NCI-H82 (cell line): ENCODE results near the gene GARIN6.
"Not testable (repeated sequence)": the region's sequence is repeated elsewhere in the genome, so short reads cannot be mapped to it uniquely, and the experiment has no call there.

Source experiments
- DNase-seq: peaks from one replicate; lab custom pipeline; 2025; lab: John Stamatoyannopoulos, UW

Gene GARIN6

GRCh38 chr12:99647453-99647852 lies at the start of gene GARIN6:
Gene GARIN6 (plus strand): TSS chr12:99647753. CDS start chr12:99648175, 422 bp downstream.
- no peak for DNase-seq

GRCh38 chr12:99598785-99599184 lies 48.8 kb upstream of the GARIN6 start:
- DNase-seq, result no peak

GRCh38 chr12:99600388-99600787 lies 47.2 kb upstream of the GARIN6 start:
- DNase-seq, result peak; percentile 8

GRCh38 chr12:99609455-99610181 lies 37.9 kb upstream of the GARIN6 start:
- no peak for DNase-seq

GRCh38 chr12:99611117-99611516 lies 36.4 kb upstream of the GARIN6 start:
- DNase-seq, result no peak

GRCh38 chr12:99611599-99611998 lies 36.0 kb upstream of the GARIN6 start:
- DNase-seq, result no peak

- DNase-seq, result no peak
Observed at GRCh38 chr12:99618657-99619056, 28.9 kb upstream of the GARIN6 start.

GRCh38 chr12:99619389-99620158 lies 28.0 kb upstream of the GARIN6 start:
- peak; percentile 82 for DNase-seq

GRCh38 chr12:99620159-99620479 lies 27.4 kb upstream of the GARIN6 start:
- no peak for DNase-seq

- DNase-seq, result not testable (repeated sequence)
Observed at GRCh38 chr12:99624591-99624990, 23.0 kb upstream of the GARIN6 start.

- DNase-seq, result no peak
Observed at GRCh38 chr12:99627459-99627858, 20.1 kb upstream of the GARIN6 start.

- no peak for DNase-seq
Observed at GRCh38 chr12:99644629-99645028, 2.9 kb upstream of the GARIN6 start.

GRCh38 chr12:99648183-99648582 lies 630 bp downstream of the GARIN6 start:
- no peak for DNase-seq

- peak; percentile 63 for DNase-seq
Observed at GRCh38 chr12:99649551-99649950, 2.0 kb downstream of the GARIN6 start.

GRCh38 chr12:99658671-99659349 lies 11.3 kb downstream of the GARIN6 start:
- DNase-seq, result no peak

GRCh38 chr12:99670635-99671034 lies 23.1 kb downstream of the GARIN6 start:
- DNase-seq, result no peak

GRCh38 chr12:99680276-99680675 lies 32.7 kb downstream of the GARIN6 start:
- DNase-seq, result no peak

GRCh38 chr12:99686142-99686541 lies 38.6 kb downstream of the GARIN6 start:
- DNase-seq, result no peak

- no peak for DNase-seq
Observed at GRCh38 chr12:99695050-99695449, 47.5 kb downstream of the GARIN6 start.
